ENCODE data around the gene B4GALNT2.
"Not testable (repeated sequence)": the region's sequence is repeated elsewhere in the genome, so short reads cannot be mapped to it uniquely, and the experiment has no call there.

Gene B4GALNT2

DNA sequence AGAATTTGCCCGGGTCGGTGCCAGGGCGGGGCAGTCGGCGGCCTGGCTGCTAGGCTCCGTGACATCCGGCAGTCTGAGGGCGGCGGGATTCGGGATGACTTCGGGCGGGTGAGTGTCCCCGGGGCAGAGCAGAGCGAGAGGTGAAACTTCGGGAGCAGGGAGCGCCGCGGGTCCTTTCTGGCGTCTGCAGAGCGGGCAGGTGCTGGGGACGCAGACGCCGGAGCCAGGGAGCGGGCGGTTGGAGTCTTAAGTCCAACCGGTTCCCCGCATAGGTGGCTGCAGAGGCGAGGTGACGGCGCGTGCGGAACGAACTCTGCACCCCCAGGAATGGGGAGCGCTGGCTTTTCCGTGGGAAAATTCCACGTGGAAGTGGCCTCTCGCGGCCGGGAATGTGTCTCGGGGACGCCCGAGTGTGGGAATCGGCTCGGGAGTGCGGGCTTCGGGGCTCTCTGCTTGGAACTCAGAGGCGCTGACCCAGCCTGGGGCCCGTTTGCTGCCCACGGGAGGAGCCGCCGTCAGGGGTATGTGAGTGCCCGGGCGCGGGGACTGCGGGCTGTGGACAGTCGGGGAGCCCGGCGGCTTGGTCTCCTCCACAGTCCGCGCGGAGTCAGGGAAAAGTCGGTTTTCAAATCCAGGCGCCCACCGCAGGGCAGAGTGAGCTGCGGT lies at the start of gene B4GALNT2:
TSS of gene B4GALNT2 (plus strand) at position 71 of the 666 bp plus-strand sequence. CDS start at position 95, 24 bp downstream.
- DNase-seq, result peak; percentile 41

GRCh38 chr17:49085046-49085445 lies 47.5 kb upstream of the B4GALNT2 start:
- DNase-seq, result not testable (repeated sequence)

DNA sequence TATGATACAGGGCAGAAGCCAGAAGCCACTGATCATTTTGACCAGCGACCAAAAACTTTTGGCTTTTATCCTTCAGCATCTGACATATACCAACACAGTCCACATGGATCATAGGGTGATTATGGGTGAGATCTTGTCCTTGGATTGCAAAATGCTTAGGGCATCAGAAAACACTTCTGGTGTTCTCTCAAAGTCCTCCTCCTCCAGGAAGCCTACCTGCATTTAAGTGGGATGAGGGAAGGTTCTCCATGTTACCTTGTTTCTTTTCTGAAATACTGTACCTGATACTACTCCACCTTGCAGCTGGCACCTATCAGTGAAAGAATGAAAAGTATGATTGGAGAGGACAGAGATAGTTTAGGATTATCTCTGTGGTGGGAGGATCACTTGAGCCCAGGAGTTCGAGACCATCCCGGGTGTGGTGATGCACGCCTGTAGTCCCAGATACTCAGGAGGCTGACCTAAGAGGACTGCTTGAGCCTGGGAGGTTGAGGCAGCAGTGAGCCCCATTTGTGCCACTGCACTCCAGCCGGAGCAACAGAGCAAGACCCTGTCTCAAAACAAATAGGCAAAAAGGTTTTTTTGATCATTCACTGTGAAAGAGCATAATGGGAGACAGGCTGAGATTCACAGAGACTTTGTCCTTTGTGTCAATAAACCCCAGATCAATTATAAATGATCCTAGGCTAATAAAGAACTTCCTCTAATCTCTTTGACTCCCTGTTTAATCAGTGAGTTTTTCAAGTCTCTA lies 46.8 kb upstream of the B4GALNT2 start:
- no peak for DNase-seq

- DNase-seq, result no peak
These were observed 46.3 kb upstream of the B4GALNT2 start for GRCh38 chr17:49086316-49086605.

- DNase-seq, result no peak
These were observed 45.9 kb upstream of the B4GALNT2 start for GRCh38 chr17:49086649-49087048.

GRCh38 chr17:49089094-49089493 lies 43.5 kb upstream of the B4GALNT2 start:
- DNase-seq, result no peak

- no peak for DNase-seq
These were observed 41.5 kb upstream of the B4GALNT2 start for GRCh38 chr17:49090878-49091594.

- no peak for DNase-seq
These were observed 39.4 kb upstream of the B4GALNT2 start for GRCh38 chr17:49093131-49093530.

GRCh38 chr17:49100601-49101000 lies 32.0 kb upstream of the B4GALNT2 start:
- DNase-seq, result no peak

DNA sequence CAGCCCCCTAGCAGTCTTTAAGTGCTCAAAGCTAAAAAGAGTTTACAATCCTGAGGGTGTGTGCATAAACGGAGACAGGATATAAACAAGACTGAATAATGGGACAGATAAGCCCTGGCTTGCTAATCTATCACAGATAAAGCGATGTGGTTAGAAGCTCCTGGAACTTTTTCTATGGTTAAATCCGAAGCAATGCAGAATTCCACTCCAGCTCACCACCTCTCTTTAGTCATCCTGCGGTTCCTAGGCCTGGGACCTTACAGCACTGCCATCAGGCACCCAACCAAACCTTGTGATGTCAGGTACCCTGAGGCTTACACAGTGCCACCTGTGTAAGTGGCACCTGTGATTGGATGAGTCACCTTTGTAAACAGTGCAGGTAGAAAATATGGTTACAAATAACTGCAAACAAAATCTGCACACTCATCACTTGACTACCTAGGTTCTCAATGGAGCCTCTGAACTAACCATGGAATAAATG lies 31.5 kb upstream of the B4GALNT2 start:
- peak; percentile 70 for DNase-seq

- not testable (repeated sequence) for DNase-seq
These were observed 29.2 kb upstream of the B4GALNT2 start for GRCh38 chr17:49103360-49103759.

GRCh38 chr17:49104511-49105074 lies 28.0 kb upstream of the B4GALNT2 start:
- peak; percentile 75 for DNase-seq

GRCh38 chr17:49106321-49107210 lies 26.0 kb upstream of the B4GALNT2 start:
- DNase-seq, result peak; percentile 76

GRCh38 chr17:49107211-49107557 lies 25.4 kb upstream of the B4GALNT2 start:
- DNase-seq, result no peak

- DNase-seq, result peak; percentile 90
These were observed 24.3 kb upstream of the B4GALNT2 start for GRCh38 chr17:49108318-49108717.

DNA sequence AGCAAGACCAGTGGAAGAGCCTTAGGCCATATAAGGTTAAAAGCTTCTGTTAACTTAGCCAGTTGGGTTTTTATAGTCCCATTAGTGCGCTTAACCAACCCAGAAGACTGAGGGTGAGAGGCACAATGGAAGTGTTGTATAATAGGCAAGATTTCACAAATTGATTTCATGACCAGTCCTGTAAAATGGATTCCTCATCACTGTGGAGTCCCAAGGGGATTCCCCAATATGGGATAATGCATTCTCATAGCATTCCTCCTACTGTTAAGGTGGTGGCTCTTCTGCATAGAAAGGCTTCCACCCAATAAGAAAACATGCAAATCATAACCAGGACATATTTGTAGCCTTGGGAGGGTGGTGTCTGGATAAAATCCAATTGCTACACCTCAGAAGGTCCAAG lies 22.1 kb upstream of the B4GALNT2 start:
- DNase-seq, result peak; percentile 40

- DNase-seq, result no peak
These were observed 20.6 kb upstream of the B4GALNT2 start for GRCh38 chr17:49111934-49112333.

DNA sequence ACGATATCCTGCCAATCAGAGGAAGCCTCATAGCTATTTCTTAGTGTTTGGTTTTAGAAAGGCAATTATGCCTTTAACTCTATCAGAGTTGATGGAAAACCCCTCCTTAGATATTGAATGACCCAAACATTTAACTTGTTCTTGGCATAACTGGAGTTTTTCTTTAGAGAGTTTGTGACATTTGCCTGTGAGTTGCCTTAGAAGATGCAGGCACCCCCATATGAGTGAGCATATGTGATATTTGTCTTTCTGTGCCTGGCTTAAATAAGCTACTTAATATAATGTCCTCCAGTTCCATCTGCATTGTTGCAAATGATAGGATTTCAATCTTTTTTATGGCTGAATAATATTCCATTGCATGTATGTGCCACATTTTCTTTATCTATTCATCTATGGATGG lies 19.6 kb upstream of the B4GALNT2 start:
- no peak for DNase-seq

DNA sequence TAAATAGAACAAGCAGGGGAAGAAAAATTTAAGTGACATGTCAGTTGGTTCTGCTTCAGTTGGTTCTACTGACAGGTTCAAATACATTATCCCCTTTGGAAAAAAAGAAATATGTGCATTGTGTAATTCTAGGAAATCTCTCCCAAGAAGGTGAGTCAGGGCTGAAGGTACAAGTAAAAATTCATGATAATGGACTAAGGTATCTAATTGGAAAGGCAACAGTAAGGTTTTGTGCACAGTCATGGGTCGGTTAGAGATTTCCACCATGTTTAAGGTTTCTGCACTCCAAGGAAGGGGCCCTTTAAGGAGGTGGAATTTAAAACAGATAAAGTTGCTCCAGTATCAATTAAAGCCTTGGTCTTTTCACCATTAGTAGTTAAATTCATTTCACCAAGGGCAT lies 17.9 kb upstream of the B4GALNT2 start:
- no peak for DNase-seq

DNA sequence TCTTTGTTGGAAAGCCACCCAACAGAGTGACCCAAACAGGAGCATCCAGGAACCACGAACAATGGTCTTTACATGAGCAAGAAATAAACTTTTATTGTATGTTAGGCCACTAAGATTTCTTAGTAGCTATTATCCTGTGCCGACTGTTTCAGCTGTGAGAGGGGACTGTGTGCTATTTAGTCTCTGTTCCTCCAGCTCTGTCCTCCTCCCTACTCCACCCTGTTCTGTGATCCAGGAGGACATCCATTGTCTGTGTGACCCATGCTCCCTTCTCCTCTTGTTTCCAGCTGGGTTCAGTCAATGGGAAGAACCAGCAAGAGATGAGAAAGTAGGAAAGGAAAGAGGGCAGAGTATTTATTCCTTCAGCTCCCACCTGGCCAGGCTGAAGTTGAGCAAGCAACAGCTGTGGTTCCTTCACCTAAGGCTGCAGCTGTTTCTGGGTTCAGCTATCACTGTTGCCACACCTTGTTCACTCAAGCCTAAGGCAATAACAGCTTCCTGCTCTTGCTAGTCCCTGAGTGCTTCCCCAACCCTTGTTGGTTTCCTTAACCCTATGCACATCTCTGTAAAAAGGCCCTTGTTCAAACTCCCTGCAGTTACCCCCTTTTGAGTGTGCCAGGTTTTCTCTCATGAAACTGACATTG lies 14.9 kb upstream of the B4GALNT2 start:
- DNase-seq, result no peak

- no peak for DNase-seq
These were observed 12.4 kb upstream of the B4GALNT2 start for GRCh38 chr17:49120166-49120565.

DNA sequence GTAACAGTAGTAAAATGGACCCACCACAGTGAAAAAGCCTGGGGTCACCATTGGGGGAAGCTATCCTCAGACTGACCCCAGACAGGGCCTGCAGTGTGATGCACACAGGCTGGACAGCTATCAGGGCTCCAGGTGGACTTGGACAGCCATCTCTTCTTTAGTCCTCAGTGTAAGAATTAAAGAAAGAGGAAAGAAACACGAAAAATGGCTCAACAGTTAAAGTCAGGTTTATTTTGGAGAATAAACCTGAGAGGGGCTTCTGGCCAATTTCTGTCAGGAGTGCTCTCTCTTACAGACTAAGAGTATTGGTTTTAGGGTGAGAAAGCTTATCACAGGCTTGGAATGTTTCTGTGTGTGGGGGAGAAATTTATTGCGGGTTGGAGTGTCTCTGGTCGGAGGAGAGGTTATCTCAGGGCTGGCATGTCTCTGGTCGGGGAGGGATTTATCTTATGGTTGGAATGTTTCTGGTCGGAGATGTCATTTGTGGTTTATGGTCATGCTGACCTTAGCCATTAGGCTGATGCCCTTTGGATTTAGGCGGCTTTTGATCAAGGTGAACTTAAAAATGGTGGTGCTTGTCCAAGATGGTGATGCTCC lies 10.8 kb upstream of the B4GALNT2 start:
- no peak for DNase-seq
